GM10847 (cell line): ENCODE measurements around the gene NOX3.

Experiments used
- POLR2A ChIP-seq: IDR thresholded peaks from 2 replicates; pipeline ENCODE4 v1.6.1; 2011; ENCODE audit not compliant: insufficient read length; ENCODE audit errors: extremely low read depth

NOX3 gene

GRCh38 chr6:155455766-155456165 lies at the start of gene NOX3:
NOX3 (minus strand) TSS chr6:155455839; CDS start chr6:155455800, 39 bp downstream.
- no peak for TF ChIP-seq POLR2A

GRCh38 chr6:155504848-155505607 lies 49.4 kb upstream of the NOX3 start:
- TF ChIP-seq POLR2A: no peak

GRCh38 chr6:155502393-155502792 lies 46.8 kb upstream of the NOX3 start:
- TF ChIP-seq POLR2A: no peak

- TF ChIP-seq POLR2A: no peak
Measured at GRCh38 chr6:155499574-155499973, 43.9 kb upstream of the NOX3 start.

- no peak for TF ChIP-seq POLR2A
Measured at GRCh38 chr6:155498370-155498769, 42.7 kb upstream of the NOX3 start.

- TF ChIP-seq POLR2A: no peak
Measured at GRCh38 chr6:155497273-155497672, 41.6 kb upstream of the NOX3 start.

- no peak for TF ChIP-seq POLR2A
Measured at GRCh38 chr6:155495011-155495768, 39.6 kb upstream of the NOX3 start.

- TF ChIP-seq POLR2A: no peak
Measured at GRCh38 chr6:155493694-155494143, 38.1 kb upstream of the NOX3 start.

GRCh38 chr6:155493026-155493693 lies 37.5 kb upstream of the NOX3 start:
- TF ChIP-seq POLR2A: no peak

GRCh38 chr6:155492061-155492735 lies 36.6 kb upstream of the NOX3 start:
- TF ChIP-seq POLR2A: no peak

GRCh38 chr6:155491421-155491820 lies 35.8 kb upstream of the NOX3 start:
- TF ChIP-seq POLR2A: no peak

GRCh38 chr6:155487371-155488130 lies 31.9 kb upstream of the NOX3 start:
- no peak for TF ChIP-seq POLR2A

- TF ChIP-seq POLR2A: no peak
Measured at GRCh38 chr6:155486721-155487294, 31.2 kb upstream of the NOX3 start.

GRCh38 chr6:155485756-155486155 lies 30.1 kb upstream of the NOX3 start:
- TF ChIP-seq POLR2A: no peak
